Uterus (tissue), 2 donors: ENCODE measurements around the gene NTN5.

Source experiments
- CTCF ChIP-seq, 4 experiments: fragments of 200-600 bp in 2 of 4; fragments of 450-650 bp in 2 of 4; sonication (generic) in 2 of 4; IDR thresholded peaks; one replicate each; pipeline ENCODE4 v1.5.1; 2016 to 2019; ENCODE audit warnings: antibody characterized with exemption in 4 of 4, mild to moderate bottlenecking in 2 of 4, moderate library complexity in 1 of 4
- POLR2A ChIP-seq, 2 donors: fragments of 450-650 bp; IDR thresholded peaks; one replicate each; pipeline ENCODE4 v1.6.1; 2016; ENCODE audit warnings: antibody characterized with exemption in 2 of 2, mild to moderate bottlenecking in 1 of 2, moderate library complexity in 1 of 2

- TF ChIP-seq CTCF (IDR thresholded peaks at IDR 0.05): no peak
- TF ChIP-seq POLR2A (IDR thresholded peaks at IDR 0.05): no peak
Observed at GRCh38 chr19:48616491-48617056, 56.2 kb downstream of the NTN5 start.
